Stimulated activated CD8-positive, alpha-beta memory T cell treated with anti-CD3 and anti-CD28 coated beads, Interleukin-12 subunit alpha, Interleukin-12 subunit beta, amount 100 ng/mL, for 4 hours (primary cell): ENCODE results near the gene GREB1.

Experiments used
- DNase-seq: peaks from one replicate; pipeline ENCODE4 v3.0.0-alpha.2; 2020; ENCODE audit warnings: low read depth

The GREB1 gene

DNA sequence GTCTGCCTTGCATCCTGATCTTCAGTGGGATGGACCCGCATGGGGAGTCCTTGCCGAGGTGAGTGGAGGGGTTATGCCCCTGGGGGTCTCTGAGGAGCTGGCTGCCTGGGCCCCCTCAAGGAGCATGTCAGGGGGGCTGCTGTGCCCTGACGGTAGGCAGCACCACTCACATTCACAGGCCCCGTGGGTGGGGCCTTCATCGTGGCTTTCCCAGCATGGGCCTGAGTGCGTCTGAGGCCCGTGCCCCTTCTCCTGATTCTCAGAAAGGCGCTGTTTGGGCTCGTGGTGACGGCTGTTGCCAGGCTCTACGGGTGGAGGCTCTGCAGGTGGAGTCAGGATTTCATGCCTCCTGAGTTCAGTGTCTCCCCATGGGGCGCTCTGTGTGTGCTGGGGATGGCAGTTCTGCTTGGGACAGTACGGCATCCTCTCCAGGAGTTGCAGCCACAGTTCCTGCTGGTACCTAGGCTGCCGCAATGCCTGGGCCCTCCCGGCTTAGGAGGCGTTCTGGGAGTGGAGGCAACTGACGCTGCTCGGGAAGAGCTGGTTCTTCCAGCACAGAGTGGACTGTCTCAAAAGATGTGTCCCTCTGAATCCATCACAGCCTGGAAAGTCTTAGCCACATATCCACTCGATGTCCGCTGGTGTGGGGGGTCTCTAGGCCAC is 78.8 kb downstream of the GREB1 start:
- DNase-seq, result no peak

DNA sequence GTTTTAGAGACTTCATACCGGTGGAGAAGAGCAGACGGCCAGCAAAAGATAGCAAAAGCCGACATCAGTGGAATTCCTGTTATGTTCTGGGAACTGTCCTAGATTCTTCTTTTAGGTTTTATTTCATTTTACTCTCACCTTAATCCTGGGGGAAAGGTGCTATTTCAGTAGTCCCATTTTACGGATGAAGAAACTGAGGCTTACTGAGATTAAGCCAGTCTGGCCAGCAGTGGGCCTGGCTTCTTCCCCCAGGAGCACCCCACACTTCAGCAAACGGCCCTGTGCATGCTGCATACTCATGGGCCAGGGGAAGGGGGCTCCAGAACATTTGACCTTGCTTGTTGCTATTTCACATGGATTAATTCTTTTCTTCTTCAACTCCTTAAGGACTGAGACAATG is 79.5 kb downstream of the GREB1 start:
- no peak for DNase-seq

DNA sequence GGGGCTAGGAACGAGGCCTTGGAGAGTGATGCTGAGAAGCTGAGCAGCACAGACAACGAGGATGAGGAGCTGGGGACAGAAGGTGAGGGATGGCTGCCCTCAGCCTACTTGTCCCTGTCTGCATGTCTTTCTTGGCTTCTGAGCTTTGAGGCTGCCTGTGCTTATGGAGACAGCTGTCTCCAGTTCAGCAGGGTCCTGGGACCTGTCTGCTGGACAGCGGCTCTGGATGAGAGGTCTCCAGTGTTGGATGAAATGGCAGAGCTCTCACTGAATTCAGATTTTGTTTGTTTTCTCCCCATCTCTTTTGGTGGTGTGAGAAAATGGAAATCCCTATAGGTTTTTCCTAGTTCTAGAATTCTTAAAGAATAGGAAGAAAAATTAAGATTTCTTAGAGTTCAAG is 81.4 kb downstream of the GREB1 start:
- DNase-seq, result no peak

DNA sequence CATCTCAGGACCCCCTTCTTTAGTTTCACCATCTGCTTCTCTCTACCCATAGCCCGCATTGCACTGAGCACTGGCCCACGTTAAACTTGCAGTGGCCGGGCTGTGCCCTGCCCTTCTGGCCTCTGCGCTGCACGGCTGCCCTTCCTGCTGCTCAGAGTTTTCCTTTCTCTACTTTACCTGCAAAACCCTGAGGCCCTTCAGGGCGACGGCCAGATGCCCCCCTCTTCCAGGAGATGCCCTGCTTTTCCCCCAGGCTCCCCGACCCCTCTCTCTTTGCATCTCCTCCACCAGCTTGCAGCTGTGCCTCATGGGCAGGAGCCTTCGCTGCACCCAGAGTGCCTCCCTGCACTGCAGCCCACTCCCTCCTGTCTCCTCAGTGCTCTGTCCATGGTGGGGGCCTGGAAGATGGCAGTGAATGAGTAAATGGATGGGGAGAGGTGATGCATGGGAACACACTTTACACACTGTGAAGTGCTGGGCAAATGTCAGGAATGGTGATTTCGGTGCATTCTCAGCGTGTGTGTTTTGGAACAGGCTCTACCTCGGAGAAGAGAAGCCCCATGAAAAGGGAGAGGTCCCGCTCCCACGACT is 82.3 kb downstream of the GREB1 start:
- DNase-seq, result no peak

DNA sequence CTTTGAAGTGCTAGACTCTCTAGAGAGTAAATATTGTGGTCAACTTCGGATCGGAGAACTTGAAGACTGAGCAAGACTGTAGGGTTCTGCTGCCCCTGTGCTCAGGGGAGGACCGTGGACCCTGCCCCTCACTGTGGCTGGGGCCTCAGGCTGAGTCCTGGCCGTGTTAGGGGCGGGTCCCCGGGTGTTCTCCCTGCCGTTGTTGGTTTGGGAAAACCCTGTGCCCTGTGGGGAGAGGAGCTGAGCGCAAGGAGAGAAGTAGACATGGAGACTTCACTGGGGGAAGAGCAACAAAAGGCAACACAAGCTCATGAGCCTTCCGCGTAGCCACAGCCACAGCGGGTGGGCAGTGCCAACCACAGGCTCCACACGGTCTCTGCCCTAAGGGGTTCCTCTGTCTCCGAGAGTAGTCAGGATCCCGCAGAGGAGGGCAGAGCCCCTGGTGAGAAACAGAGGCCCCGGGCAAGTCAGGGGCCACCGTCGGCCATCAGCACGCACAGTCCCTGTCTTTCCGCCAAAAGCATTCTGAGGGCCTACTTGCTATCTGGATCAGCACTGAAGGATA is 83.1 kb downstream of the GREB1 start:
- DNase-seq, result no peak

DNA sequence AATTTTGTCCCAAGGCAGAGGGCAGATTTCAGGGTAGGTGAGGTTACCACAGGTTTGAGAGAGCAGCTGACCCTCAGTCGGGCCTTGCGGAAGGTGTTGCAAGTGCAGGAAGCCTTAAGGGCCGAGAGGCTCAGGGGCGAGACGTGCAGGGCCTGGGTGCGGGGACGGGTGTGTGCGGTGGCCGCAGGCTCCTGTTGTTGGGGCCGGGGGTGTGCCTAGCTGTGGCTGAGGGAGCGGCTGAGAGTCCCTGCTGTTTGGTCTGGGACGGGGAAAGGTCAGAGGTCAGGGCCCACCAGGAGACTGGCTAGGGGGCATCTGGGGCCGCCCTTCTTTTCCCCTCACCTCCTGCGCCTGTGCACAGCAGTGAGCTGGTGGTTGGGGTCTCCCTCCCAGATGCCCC is 83.7 kb downstream of the GREB1 start:
- no peak for DNase-seq

DNA sequence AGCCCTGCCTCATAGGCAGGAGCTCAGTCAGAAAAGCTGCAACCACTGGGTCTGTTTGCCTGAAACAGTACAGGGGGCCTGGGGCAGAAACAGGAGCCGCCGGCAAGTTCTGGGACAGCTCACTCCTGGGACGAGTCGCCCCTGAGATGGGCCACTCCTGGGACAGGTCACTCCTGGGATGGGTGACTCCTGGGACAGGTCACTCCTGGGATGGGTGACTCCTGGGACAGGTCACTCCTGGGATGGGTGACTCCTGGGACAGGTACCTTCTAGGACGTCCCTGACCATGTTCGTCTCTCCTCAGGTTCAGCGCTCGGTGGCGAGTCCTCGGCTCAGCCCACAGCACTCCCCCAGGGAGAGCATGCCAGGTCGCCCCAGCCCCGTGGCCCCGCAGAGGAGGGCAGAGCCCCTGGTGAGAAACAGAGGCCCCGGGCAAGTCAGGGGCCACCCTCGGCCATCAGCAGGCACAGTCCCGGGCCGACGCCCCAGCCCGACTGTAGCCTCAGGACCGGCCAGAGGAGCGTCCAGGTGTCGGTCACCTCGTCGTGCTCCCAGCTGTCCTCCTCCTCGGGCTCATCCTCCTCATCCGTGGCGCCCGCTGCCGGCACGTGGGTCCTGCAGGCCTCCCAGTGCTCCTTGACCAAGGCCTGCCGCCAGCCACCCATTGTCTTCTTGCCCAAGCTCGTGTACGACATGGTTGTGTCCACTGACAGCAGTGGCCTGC is 84.3 kb downstream of the GREB1 start:
- DNase-seq, result no peak

DNA sequence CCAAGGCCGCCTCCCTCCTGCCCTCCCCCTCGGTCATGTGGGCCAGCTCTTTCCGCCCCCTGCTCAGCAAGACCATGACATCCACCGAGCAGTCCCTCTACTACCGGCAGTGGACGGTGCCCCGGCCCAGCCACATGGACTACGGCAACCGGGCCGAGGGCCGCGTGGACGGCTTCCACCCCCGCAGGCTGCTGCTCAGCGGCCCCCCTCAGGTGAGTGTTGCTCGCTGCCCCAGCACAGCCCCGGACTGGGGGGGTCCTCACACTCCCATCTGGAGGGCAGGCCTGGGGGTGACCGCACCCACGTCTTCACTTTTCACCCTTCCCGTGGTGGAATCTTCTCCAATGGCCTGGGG is 84.8 kb downstream of the GREB1 start:
- DNase-seq, result no peak

DNA sequence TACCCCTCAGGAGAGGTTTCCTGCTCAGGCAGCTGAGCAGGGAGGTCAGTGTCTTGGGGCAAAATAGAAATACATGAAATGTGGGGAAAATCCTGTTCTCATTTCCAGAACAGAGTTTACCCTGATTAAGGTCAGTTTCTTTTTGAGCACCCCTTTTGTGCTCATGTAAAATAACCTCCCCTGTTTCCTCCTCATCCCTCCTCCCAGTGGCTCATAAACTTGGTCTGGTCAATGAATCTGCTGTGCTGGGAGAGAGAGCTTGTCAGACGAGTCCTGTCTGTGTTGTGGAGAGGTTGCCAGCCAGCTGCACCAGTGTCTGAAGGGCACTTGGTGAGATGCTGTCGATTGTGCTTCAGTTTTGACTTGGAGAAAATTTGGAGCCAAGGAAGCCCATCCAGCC is 87.6 kb downstream of the GREB1 start:
- no peak for DNase-seq

DNA sequence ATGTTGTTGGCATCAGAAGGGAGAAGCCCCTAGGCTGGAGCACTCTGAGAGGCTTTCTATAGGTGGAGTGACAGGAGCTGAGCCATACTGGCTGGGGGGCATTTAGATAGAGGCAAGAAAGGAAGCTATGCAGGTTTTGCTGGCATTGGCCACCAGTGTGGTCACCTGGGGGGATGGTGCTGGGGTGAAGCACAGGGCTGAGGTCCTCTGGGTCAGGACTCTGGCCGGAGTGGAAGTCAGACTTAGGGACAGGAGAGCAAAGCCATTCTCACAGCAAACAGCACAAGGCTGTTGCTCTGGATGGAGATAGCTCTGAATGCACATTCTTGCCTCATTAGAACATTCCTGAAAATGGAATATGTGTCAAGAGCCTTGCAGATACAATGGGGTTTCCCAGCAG is 88.8 kb downstream of the GREB1 start:
- DNase-seq, result no peak

DNA sequence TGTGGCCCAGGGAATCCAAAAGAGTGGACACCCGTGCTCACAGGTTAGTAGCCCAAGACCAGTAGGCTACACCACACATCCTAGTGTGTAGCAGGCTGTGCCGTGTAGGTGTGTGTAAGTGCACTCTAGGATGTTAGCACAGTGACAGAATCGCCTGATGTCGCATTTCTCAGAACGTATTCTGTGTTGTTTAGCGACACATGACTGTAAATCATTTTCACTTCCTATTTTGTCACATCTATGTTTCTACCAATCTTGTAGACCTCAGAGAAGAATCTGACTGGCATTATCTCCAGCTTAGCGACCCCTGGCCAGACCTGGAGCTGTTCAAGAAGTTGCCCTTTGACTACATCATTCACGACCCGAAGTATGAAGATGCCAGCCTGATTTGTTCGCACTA is 91.0 kb downstream of the GREB1 start:
- no peak for DNase-seq

DNA sequence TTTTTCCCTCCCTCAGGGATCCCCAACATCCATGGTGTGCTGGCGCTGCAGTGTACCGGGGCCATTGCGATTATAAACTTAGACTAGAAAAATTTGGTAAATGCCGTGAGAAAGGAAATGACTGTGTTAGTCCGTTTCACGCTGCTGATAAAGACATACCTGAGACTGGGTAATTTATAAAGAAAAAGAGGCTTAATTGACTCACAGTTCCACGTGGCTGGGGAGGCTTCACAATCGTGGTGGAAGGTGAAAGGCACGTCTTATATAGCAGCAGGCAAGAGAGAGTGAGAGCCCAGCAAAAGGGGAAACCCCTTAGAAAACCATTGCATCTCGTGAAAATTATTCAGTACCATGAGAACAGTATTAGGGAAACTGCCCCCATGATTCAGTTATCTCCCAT is 91.8 kb downstream of the GREB1 start:
- DNase-seq, result no peak

DNA sequence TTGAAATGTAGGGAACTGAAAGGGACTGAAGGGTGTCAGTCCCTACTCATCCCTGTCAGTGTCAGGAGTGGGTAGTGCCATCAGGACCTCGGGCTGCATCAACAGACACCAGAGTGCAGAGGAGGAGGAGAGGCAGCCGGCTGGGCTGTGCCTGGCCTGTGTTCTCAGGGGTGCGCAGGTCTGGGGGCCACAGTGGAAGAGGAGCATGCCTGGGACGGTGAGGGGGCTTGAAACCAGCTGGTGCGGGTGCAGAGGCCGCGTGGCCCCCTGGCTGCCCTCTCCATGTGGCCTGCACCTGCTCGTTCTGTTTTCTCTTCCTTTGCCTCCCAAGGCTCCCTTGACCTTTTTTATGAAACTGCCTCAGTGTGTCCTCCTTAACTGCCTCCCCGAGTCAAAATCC is 94.8 kb downstream of the GREB1 start:
- DNase-seq, result no peak

DNA sequence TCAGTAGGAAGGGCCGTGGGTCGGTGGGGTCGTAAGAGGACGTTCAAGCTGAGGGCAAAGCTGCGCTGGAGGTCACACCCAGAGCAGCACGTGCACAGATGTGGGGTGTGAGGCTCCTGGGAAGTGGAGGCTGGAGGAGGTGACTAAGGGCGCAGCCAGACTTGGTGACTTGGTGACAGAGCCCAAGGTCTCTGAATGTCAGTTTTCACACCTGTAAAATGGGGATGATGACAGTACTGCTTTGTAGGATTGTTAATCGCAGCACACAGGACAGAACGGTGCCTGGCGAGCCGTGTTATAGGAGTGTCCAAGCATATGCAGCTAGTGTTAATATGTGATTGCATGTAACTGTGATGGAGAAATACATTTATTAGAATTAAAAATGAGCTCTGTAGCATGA is 95.4 kb downstream of the GREB1 start:
- DNase-seq, result no peak

DNA sequence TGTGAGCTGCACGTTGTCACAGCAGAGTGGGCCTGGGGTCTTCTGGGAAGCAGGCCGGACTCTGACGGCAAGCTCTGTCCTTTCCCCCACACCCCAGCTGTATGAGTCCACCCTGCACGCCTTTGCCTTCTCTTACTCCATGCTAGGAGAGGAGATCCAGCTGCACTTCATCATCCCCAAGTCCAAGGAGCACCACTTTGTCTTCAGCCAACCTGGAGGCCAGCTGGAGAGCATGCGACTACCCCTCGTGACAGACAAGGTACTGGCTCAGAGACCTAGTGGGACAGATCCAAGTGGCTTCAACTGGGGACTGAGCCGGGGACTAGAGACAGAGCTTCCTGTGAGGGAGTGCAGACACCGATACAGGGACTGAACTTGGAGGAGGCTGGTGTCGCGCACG is 96.0 kb downstream of the GREB1 start:
- DNase-seq, result no peak

DNA sequence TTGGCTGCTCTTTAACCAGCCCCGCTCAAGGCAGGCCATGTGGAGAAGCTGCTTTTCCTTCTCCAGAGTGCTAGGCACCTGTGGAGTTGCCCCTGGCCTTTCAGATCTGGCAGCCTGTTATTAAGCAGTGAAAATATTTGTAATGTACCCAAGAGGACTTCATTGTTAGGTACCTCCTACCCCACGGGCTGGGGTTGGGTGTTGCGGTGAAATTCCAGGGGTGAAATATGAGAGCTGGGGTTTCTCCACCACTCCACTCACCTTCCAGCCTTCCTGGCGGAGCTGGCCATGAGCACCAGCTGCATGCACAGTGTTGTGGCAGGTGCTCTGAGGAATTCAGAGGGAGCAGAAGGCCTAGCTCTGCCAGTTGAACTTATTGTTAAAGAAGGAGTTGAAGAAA is 97.0 kb downstream of the GREB1 start:
- no peak for DNase-seq

DNA sequence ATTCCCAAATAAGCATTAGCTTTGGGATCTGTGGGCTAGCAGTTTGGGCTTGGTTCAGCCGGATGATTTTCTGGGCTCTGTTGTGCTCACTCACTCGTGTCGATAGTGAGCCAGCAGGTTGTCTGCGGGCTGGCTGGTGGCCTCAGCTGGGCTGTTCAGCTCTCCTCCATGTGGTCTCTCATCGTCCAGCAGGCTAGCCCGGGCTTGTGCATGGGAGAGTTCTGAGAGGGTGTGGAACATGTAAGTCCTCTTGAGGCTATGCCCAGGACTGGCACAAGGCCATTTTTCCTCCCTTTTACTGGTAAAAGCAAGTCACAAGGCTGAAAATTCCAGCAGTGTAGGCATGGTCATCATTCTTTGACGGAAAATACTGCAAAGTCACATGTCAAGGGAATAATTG is 97.6 kb downstream of the GREB1 start:
- DNase-seq, result no peak

DNA sequence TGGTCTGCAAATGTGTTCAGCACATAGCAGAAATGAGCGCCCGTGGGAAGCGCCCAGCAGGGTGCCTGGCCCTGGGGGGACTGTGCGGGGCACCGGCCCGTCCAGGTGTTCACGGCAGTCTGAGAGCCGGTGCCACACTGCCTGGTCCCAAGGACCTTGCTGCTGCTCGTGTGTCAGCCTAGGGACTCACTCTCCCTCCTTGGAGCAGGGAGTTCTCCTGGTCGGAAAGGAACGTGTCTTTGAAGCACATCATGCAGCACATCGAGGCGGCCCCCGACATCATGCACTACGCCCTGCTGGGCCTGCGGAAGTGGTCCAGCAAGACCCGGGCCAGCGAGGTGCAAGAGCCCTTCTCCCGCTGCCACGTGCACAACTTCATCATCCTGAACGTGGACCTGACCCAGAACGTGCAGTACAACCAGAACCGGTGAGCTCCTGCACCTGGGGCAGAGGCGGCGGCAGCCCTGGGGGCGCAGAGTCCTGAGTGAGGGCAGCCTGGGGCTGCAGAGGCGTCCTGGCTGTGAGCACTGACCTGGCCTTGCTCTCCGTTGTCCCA is 100.2 kb downstream of the GREB1 start:
- no peak for DNase-seq

DNA sequence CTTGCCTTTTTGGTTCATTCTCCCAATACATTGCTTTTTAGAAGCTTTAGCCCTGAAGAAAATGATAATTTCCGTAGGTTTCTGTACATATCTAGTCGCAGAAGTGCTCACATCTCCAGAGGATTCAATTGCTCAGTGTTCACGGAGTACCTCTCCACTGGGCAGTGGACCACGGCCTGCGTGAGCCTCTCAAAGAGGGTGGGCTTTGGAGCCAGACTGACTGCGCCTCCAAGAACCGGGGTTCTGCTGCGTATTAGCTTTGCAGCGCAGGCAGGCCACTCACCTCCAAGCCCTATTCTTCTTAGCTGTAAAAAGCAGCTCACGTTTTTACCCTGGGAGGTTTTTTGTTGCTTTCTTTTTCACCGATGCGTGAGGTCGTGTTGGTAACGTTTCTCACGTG is 100.7 kb downstream of the GREB1 start:
- no peak for DNase-seq

DNA sequence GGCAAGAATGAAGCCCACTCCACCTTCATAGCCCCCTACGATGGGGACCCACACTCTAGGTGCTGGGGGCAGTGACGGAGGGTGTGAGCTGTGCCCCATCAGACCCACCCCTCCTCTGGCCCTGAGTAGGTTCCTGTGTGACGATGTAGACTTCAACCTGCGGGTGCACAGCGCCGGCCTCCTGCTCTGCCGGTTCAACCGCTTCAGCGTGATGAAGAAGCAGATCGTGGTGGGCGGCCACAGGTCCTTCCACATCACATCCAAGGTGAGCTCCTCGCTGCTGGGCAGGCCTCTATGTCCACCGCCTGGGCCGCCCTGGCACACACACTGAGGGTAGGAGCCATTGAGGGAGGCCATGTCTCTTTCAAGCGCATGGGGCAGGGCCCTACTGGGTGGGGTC is 101.3 kb downstream of the GREB1 start:
- no peak for DNase-seq

DNA sequence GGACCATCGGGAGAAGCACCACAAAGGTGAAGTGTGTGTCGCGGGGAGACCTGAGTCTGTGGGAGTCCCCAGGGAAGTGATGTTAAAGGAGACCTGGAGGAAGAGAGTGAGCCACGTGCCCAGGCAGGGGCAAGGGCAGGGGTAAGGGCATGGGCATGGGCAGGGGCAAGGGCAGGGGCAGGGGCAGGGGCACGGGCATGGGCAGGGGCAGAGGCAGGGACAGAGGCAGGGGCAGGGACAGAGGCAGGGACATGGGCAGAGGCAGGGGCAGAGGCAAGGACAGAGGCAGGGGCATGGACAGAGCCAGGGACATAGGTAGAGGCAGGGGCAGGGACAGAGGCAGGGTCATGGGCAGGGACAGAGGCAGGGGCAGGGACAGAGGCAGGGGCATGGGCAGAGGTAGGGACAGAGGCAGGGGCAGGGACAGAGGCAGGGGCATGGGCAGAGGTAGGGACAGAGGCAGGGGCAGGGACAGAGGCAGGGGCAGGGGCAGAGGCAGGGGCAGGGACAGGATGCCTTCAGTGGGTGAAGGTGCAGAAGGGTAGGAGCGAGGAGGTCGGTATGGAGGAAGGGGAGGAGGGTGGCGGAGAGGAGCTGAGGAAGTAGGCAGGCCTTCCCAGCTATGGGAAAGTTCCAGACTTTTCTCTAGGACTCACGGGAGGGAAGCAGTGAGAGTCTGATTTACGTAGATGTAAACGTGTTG is 102.9 kb downstream of the GREB1 start:
- DNase-seq, result no peak

DNA sequence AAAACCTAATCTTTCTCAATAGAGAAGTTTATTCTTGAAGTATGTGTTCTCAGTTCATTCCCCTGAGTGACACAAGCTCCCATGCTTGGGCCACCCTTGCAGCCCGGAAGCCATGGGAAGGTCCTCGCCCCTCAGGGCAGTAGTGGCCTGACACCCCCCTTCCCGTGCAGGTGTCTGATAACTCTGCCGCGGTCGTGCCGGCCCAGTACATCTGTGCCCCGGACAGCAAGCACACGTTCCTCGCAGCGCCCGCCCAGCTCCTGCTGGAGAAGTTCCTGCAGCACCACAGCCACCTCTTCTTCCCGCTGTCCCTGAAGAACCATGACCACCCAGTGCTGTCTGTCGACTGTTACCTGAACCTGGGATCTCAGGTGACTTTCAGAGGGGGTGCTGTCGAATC is 103.7 kb downstream of the GREB1 start:
- DNase-seq, result no peak

DNA sequence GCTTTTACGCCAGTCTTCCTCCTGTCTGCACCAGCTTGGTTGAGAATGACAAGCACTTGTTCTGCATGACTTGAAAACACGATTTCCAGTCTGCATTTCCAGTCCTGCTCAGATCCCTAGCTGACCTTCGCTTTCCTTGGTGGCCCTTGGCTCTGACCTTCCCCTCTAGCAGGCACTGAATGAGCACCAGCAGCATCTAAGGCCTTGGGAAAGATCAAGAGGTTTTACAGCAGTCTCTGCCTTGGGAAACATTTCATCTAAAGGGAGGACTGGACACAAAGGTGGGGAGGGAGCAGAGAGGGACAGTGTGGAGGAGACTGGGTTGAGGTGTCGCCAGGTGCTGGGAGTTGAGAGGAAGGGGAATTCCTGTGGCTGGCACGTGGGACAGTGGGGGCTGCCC is 105.7 kb downstream of the GREB1 start:
- no peak for DNase-seq
